ENCODE results near the gene RS1. TPM values are rescaled to one million over a fixed set of nuclear protein-coding genes. Genes with fewer than 3 reads are reported as not detected.

RS1 gene
- polyA plus RNA-seq, 1 donor: 0.06 TPM

DNA sequence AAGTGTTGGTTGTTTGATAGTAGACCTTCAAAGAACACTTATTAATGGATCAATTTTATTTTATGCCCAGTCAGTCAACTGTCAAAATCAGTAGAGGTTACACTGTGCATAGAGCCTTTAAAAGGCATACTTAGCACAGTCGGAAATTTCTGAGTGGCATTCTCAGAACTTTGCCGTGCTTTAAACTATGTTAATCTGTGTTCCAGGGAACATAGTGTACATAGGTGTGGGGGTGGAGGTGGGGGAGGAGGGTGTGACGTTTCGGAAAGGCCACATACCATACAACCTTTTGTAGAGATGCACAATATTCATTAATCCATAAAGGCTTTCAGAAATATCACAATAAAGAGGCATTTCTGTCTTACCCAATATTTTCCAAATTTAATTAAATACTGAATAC, 75.8 kb downstream of the RS1 start:
- DNase-seq: no peak

GRCh38 chrX:18594079-18594478, 77.8 kb downstream of the RS1 start:
- DNase-seq: no peak

DNA sequence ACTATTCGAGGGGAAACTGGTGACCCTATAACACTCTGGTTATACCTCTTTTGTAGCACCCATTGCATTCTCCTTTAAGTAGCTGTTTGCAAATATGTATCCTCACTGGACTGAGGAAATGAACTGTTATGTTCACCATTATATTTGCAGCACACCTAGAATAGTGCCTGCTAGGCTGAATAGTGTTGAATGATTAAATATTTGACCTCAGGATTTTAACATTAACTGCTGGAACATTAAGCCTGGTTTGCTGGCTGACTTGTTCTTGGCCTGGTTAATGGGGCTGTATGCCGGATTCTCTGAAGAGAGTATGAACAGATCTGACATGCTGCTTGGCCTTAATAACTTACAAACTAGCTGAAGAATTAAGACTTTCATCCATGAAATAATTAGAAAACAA, 80.1 kb downstream of the RS1 start:
- no peak for DNase-seq

Other genes with a start within 250 kb of the RS1 start
- gene CDKL5, start 246.5 kb downstream of the RS1 start, polyA plus RNA-seq (ENCODE audit: insufficient read length): 5.6 TPM
- gene PPEF1, start 35.5 kb upstream of the RS1 start, polyA plus RNA-seq (ENCODE audit: insufficient read length): 0.44 TPM

All from hindlimb muscle (tissue), 1 donor.